Ascending aorta (tissue), 2 donors: ENCODE data around the gene WFIKKN1. TPM values are rescaled to one million over a fixed set of nuclear protein-coding genes. Genes with fewer than 3 reads are reported as not detected.

ENCODE experiments used
- DNase-seq, 2 donors: peaks; one replicate each; pipeline ENCODE4 v3.0.0-alpha.2; 2019; ENCODE audit warnings: low spot score in 2 of 2
- H3K27ac ChIP-seq, 2 donors: fragments of 200-600 bp; sonication (generic); one replicate each; pipeline ENCODE4 v1.5.1; 2016 to 2017; ENCODE audit warnings: mild to moderate bottlenecking in 1 of 2
- H3K27me3 ChIP-seq: fragments of 200-600 bp; sonication (generic); one replicate; pipeline ENCODE4 v1.5.1; 2017
- H3K36me3 ChIP-seq, 2 donors: fragments of 200-600 bp; sonication (generic); one replicate each; pipeline ENCODE4 v1.5.1; 2016
- H3K4me1 ChIP-seq, 2 donors: fragments of 200-600 bp; sonication (generic); one replicate each; pipeline ENCODE4 v1.5.1; 2016 to 2017; ENCODE audit warnings: mild to moderate bottlenecking in 1 of 2
- H3K4me3 ChIP-seq, 2 donors: fragments of 200-600 bp; sonication (generic); one replicate each; pipeline ENCODE4 v1.5.1; 2016 to 2017; ENCODE audit warnings: mild to moderate bottlenecking in 1 of 2
- H3K9me3 ChIP-seq, 2 donors: fragments of 200-600 bp; sonication (generic); one replicate each; pipeline ENCODE4 v1.5.1; 2016
- CTCF ChIP-seq, 3 experiments: fragments of 200-600 bp in 2 of 3; fragments of 450-650 bp in 1 of 3; sonication (generic) in 2 of 3; IDR thresholded peaks; one replicate each; pipeline ENCODE4 v1.5.1; 2016 to 2019; ENCODE audit warnings: antibody characterized with exemption in 3 of 3, mild to moderate bottlenecking in 1 of 3, moderate library complexity in 1 of 3
- intact Hi-C: fragments of 100-400 bp; cut with DNase I; formaldehyde crosslinking; loops from one replicate; pipeline ENCODE4 v1.15.1; 2023
- total RNA-seq: library from RNA; depleted of rRNA; stranded (reverse); fragments of >200 nt; gene quantifications from one replicate; pipeline ENCODE4 v1.1.0, GENCODE V29; 2016

The WFIKKN1 gene
- not detected for total RNA-seq

GRCh38 chr16:630815-631405 lies at the start of gene WFIKKN1:
Gene WFIKKN1 (plus strand): TSS chr16:630985. CDS start chr16:631254, 269 bp downstream.
- H3K9me3 ChIP-seq = no peaks in the 10 kb centered on the region
- intact Hi-C loops = no loop called here
- H3K27me3 ChIP-seq = no peaks in the 10 kb centered on the region
- no peak within 1 kb of the TSS for H3K27ac ChIP-seq
- TF ChIP-seq CTCF (IDR thresholded peaks at IDR 0.05) = no peak
- H3K36me3 ChIP-seq = peaks cover 36 to 46% of the 10 kb centered on the region in 2 donors
- DNase-seq = no peak
- H3K4me1 ChIP-seq = peaks cover 6 to 14% of the 10 kb centered on the region in 2 donors
- no peak within 1 kb of the TSS for H3K4me3 ChIP-seq

- Histone ChIP-seq H3K27ac (no peak overlapping the region), H3K4me1 (peaks cover 0 to 2% of the 10 kb centered on the region in 2 donors), H3K4me3 (no peak overlapping the region), H3K36me3 (peaks cover 7% of the 10 kb centered on the region in 2 donors), H3K9me3 (no peaks in the 10 kb centered on the region), H3K27me3 (no peaks in the 10 kb centered on the region)
- no peak for TF ChIP-seq CTCF (IDR thresholded peaks at IDR 0.05)
- intact Hi-C loops = no loop called here
- DNase-seq = no peak
Measured at GRCh38 chr16:582218-582613, 48.6 kb upstream of the WFIKKN1 start.

- Histone ChIP-seq H3K36me3 (peaks cover 7% of the 10 kb centered on the region in 2 donors), H3K9me3 (no peaks in the 10 kb centered on the region), H3K27ac (no peak overlapping the region), H3K4me3 (no peak overlapping the region), H3K4me1 (peaks cover under 1 to 7% of the 10 kb centered on the region in 2 donors), H3K27me3 (no peaks in the 10 kb centered on the region)
- no peak for DNase-seq
- intact Hi-C loops = no loop called here
- no peak for TF ChIP-seq CTCF (IDR thresholded peaks at IDR 0.05)
Measured at GRCh38 chr16:582614-583331, 48.0 kb upstream of the WFIKKN1 start.

- Histone ChIP-seq H3K27me3 (no peaks in the 10 kb centered on the region), H3K9me3 (no peaks in the 10 kb centered on the region), H3K4me1 (peaks cover 7 to 13% of the 10 kb centered on the region in 2 donors), H3K27ac (no peak overlapping the region), H3K36me3 (peaks cover 7% of the 10 kb centered on the region in 2 donors), H3K4me3 (no peak overlapping the region)
- intact Hi-C loops = no loop called here
- TF ChIP-seq CTCF (IDR thresholded peaks at IDR 0.05) = no peak
- DNase-seq = no peak
Measured at GRCh38 chr16:583470-583814, 47.3 kb upstream of the WFIKKN1 start.

GRCh38 chr16:583815-584591 lies 46.8 kb upstream of the WFIKKN1 start:
- TF ChIP-seq CTCF (IDR thresholded peaks at IDR 0.05) = no peak
- Histone ChIP-seq H3K36me3 (peaks cover 7% of the 10 kb centered on the region in 2 donors), H3K4me1 (peaks cover 8 to 13% of the 10 kb centered on the region in 2 donors), H3K9me3 (no peaks in the 10 kb centered on the region), H3K4me3 (no peak overlapping the region), H3K27me3 (no peaks in the 10 kb centered on the region), H3K27ac (no peak overlapping the region)
- intact Hi-C loops = no loop called here
- DNase-seq = no peak
